T-helper 17 cell (primary cell): Measurements from ENCODE around the gene LYRM4. TPM values are rescaled to one million over a fixed set of nuclear protein-coding genes. Genes with fewer than 3 reads are reported as not detected.

Experiments
- ATAC-seq: fragments of 150-1000 bp; cut with Tn5 transposase; 2 replicates; pipeline ENCODE4 v1.10.0; 2021; ENCODE audit warnings: mild to moderate bottlenecking, moderate library complexity
- DNase-seq, 3 donors: peaks; one replicate each; pipeline versions ENCODE4 v3.0.0 to v3.0.0-alpha.2; 2020 to 2021
- H3K9me3 ChIP-seq: one replicate; pipeline ENCODE4 v1.7.0; 2013; ENCODE audit warnings: low read length, mild to moderate bottlenecking; ENCODE audit not compliant: control insufficient read depth, poor library complexity, severe bottlenecking
- H3K27ac Mint-ChIP-seq: one replicate; pipeline ENCODE4 v1.8.0; 2022; ENCODE audit warnings: mild to moderate bottlenecking, moderate library complexity, mixed read lengths
- H3K27me3 Mint-ChIP-seq: one replicate; pipeline ENCODE4 v1.8.0; 2022; ENCODE audit warnings: mixed read lengths
- H3K36me3 Mint-ChIP-seq: one replicate; pipeline ENCODE4 v1.8.0; 2022; ENCODE audit warnings: low read depth, mixed read lengths
- H3K4me1 Mint-ChIP-seq: one replicate; pipeline ENCODE4 v1.8.0; 2022; ENCODE audit warnings: mild to moderate bottlenecking, mixed read lengths
- H3K4me3 Mint-ChIP-seq: one replicate; pipeline ENCODE4 v1.8.0; 2022; ENCODE audit warnings: mild to moderate bottlenecking, moderate library complexity, mixed read lengths
- total RNA-seq, 4 donors: library from RNA in 2 of 4; stranded (reverse) in 2 of 4; gene quantifications; one replicate each; pipeline ENCODE4 v1.2.3 and lab custom pipeline; 2022 to 2026

LYRM4 gene
- total RNA-seq, 2 donors from 2014 or later, result 14.6 to 19.2 TPM

GRCh38 chr6:5088780-5089179 is 172.0 kb downstream of the LYRM4 start:
- no peak for DNase-seq
- Mint-ChIP-seq H3K27me3 (peaks cover 50% of the 10 kb centered on the region), H3K4me3 (no peak overlapping the region), H3K36me3 (peaks cover 3% of the 10 kb centered on the region), H3K4me1 (peaks cover 8% of the 10 kb centered on the region), H3K27ac (no peak overlapping the region)
- ATAC-seq, result no peak
- no peaks in the 10 kb centered on the region for H3K9me3 ChIP-seq

- ATAC-seq (no peak), DNase-seq (no peak)
- H3K4me3 Mint-ChIP-seq, result no peak overlapping the region
- H3K9me3 ChIP-seq, result no peaks in the 10 kb centered on the region
- H3K4me1 Mint-ChIP-seq, result peaks cover 8% of the 10 kb centered on the region
- H3K27ac Mint-ChIP-seq, result no peak overlapping the region
- peaks cover 3% of the 10 kb centered on the region for H3K36me3 Mint-ChIP-seq
- peaks cover 56% of the 10 kb centered on the region for H3K27me3 Mint-ChIP-seq
These were observed 173.4 kb downstream of the LYRM4 start for GRCh38 chr6:5087389-5087788.

GRCh38 chr6:5086294-5086890 is 174.4 kb downstream of the LYRM4 start:
- Mint-ChIP-seq H3K4me3 (peak overlapping the region; percentile 12), H3K27me3 (peaks cover 59% of the 10 kb centered on the region), H3K36me3 (peaks cover 3% of the 10 kb centered on the region), H3K4me1 (peaks cover 5% of the 10 kb centered on the region), H3K27ac (no peak overlapping the region)
- no peaks in the 10 kb centered on the region for H3K9me3 ChIP-seq
- ATAC-seq, result no peak
- DNase-seq, result no peak

GRCh38 chr6:5085648-5086293 is 175.0 kb downstream of the LYRM4 start:
- Mint-ChIP-seq H3K4me1 (peaks cover 4% of the 10 kb centered on the region), H3K4me3 (no peak overlapping the region), H3K27ac (no peak overlapping the region), H3K27me3 (peaks cover 54% of the 10 kb centered on the region), H3K36me3 (peaks cover 3% of the 10 kb centered on the region)
- no peak for DNase-seq
- H3K9me3 ChIP-seq, result no peaks in the 10 kb centered on the region
- ATAC-seq, result no peak

- Mint-ChIP-seq H3K36me3 (peaks cover 3% of the 10 kb centered on the region), H3K4me3 (peak within 1 kb of the TSS; percentile 19), H3K27me3 (peaks cover 46% of the 10 kb centered on the region), H3K27ac (no peak within 1 kb of the TSS), H3K4me1 (peaks cover 4% of the 10 kb centered on the region)
- no peaks in the 10 kb centered on the region for H3K9me3 ChIP-seq
- ATAC-seq, result no peak
- DNase-seq, result no peak
These were observed 175.7 kb downstream of the LYRM4 start, which contains the start of gene PPP1R3G for GRCh38 chr6:5084781-5085647. TSS of gene PPP1R3G (plus strand) at chr6:5085341. CDS start at chr6:5085486, 145 bp downstream.

GRCh38 chr6:5084360-5084780 is 176.4 kb downstream of the LYRM4 start:
- Mint-ChIP-seq H3K4me1 (peaks cover 4% of the 10 kb centered on the region), H3K27ac (no peak overlapping the region), H3K4me3 (peak overlapping the region; percentile 19), H3K27me3 (peaks cover 42% of the 10 kb centered on the region), H3K36me3 (peaks cover 3% of the 10 kb centered on the region)
- H3K9me3 ChIP-seq, result no peaks in the 10 kb centered on the region
- DNase-seq, result no peak
- ATAC-seq, result no peak

DNA sequence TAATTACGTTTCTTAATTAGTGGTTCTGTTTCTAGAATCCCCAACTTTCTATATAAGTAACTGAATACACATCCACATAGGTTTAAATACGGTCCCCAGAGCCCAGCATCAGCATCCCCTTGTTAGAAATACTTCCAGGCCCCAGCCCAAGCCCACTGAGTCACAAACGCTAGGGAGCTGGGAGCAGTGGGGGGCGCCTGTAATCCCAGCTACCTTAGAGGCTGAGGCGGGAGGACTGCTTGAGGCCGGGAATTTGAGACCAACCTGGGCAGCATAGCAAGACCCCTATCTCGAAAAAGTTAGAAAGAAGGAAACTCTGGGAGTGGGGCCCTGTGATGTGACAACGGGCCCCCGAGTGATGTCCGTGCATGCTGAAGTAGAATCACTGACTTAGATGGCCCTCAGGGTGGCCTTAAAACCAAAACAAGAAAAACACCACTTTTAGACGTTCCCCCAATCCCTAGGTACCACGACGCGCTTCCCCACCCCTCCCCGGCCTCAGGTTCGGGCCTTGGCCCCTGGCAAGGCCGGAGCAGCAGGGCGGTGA is 176.9 kb downstream of the LYRM4 start:
- no peak overlapping the region for H3K27ac Mint-ChIP-seq
- DNase-seq (no peak), ATAC-seq (no peak)
- H3K4me1 Mint-ChIP-seq, result peaks cover 4% of the 10 kb centered on the region
- peak overlapping the region; percentile 15 for H3K4me3 Mint-ChIP-seq
- H3K27me3 Mint-ChIP-seq, result peaks cover 42% of the 10 kb centered on the region
- H3K9me3 ChIP-seq, result no peaks in the 10 kb centered on the region
- H3K36me3 Mint-ChIP-seq, result peaks cover 3% of the 10 kb centered on the region

DNA sequence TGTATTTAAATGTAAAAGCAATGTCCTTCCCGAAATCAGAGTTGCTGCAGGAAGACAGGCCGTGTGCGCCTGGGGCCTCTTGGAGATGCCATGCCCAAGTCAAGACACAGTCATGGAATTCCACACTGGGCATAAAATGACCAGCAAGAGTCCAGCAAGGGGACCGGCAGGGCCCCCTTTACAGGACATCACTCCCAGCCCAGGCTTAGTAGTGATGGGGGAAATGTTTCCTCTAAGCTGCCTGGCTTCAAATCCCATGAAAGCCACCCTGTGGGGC is 177.5 kb downstream of the LYRM4 start:
- Mint-ChIP-seq H3K4me3 (no peak overlapping the region), H3K4me1 (peaks cover 4% of the 10 kb centered on the region), H3K27ac (no peak overlapping the region), H3K27me3 (peaks cover 42% of the 10 kb centered on the region), H3K36me3 (peaks cover 3% of the 10 kb centered on the region)
- H3K9me3 ChIP-seq, result no peaks in the 10 kb centered on the region
- ATAC-seq (no peak), DNase-seq (no peak)

GRCh38 chr6:5082487-5083306 is 178.1 kb downstream of the LYRM4 start:
- ATAC-seq (peak; percentile 32), DNase-seq (no peak)
- no peak overlapping the region for H3K27ac Mint-ChIP-seq
- peaks cover 42% of the 10 kb centered on the region for H3K27me3 Mint-ChIP-seq
- peaks cover 3% of the 10 kb centered on the region for H3K36me3 Mint-ChIP-seq
- H3K4me3 Mint-ChIP-seq, result no peak overlapping the region
- H3K4me1 Mint-ChIP-seq, result peaks cover 4% of the 10 kb centered on the region
- no peaks in the 10 kb centered on the region for H3K9me3 ChIP-seq

DNA sequence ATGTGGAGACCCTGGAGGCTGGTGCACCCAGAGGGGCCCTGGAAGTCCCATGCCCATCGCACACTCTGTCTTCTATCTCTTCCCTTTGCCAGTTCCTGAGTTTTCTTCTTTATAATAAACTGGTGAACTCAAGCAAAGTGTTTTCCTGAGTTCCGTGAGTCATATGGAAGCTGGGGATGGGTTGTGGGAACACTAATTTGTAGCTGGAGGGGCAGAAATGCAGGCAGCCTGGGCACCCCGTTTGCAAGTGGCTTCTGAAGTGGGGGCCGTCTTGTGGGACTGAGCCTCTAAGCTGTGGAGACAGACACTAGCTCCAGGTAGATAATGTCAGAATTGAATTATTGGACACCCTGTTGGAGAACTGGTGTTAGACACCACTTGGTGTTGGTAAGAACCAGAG is 178.8 kb downstream of the LYRM4 start:
- no peak overlapping the region for H3K4me3 Mint-ChIP-seq
- DNase-seq (no peak), ATAC-seq (no peak)
- no peak overlapping the region for H3K27ac Mint-ChIP-seq
- H3K4me1 Mint-ChIP-seq, result peaks cover 2% of the 10 kb centered on the region
- H3K36me3 Mint-ChIP-seq, result no peaks in the 10 kb centered on the region
- H3K9me3 ChIP-seq, result no peaks in the 10 kb centered on the region
- H3K27me3 Mint-ChIP-seq, result peaks cover 39% of the 10 kb centered on the region

DNA sequence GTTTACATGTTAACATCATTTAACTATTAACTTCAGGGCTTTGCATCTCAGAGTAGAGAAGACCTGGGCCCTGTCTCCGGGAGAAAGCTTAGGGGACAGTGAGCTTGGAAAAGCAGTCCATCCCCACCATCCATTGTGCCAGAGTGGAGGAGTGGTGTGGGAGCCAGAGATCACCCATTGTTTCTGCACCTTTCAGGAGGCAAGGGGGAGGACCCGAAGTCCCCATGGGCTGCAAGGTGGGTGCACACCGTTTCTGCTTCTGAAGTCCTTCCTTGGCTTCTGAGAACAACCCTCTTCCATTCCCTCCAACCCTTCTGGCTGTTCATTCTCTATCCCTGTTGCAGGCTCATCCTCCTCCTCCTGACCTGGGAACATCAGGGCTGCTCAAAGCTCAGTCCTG is 179.6 kb downstream of the LYRM4 start:
- no peaks in the 10 kb centered on the region for H3K9me3 ChIP-seq
- DNase-seq (no peak), ATAC-seq (no peak)
- Mint-ChIP-seq H3K36me3 (no peaks in the 10 kb centered on the region), H3K4me3 (no peak overlapping the region), H3K27me3 (peaks cover 39% of the 10 kb centered on the region), H3K27ac (no peak overlapping the region), H3K4me1 (no peaks in the 10 kb centered on the region)

GRCh38 chr6:5080574-5080973 is 180.2 kb downstream of the LYRM4 start:
- H3K36me3 Mint-ChIP-seq, result no peaks in the 10 kb centered on the region
- H3K27ac Mint-ChIP-seq, result no peak overlapping the region
- no peak overlapping the region for H3K4me3 Mint-ChIP-seq
- ATAC-seq (no peak), DNase-seq (no peak)
- no peaks in the 10 kb centered on the region for H3K4me1 Mint-ChIP-seq
- peaks cover 39% of the 10 kb centered on the region for H3K27me3 Mint-ChIP-seq
- no peaks in the 10 kb centered on the region for H3K9me3 ChIP-seq

GRCh38 chr6:5079692-5080091 is 181.1 kb downstream of the LYRM4 start:
- Mint-ChIP-seq H3K4me1 (no peaks in the 10 kb centered on the region), H3K36me3 (no peaks in the 10 kb centered on the region), H3K27me3 (peaks cover 44% of the 10 kb centered on the region), H3K4me3 (no peak overlapping the region), H3K27ac (no peak overlapping the region)
- ATAC-seq, result no peak
- no peaks in the 10 kb centered on the region for H3K9me3 ChIP-seq
- no peak for DNase-seq
